GM12878 (cell line): Measurements from ENCODE around the gene KLHL34. TPM values are rescaled to one million over a fixed set of nuclear protein-coding genes. Genes with fewer than 3 reads are reported as not detected.

ENCODE experiments used
- ATAC-seq: fragments of 200-7000 bp; cut with Tn5 transposase; 3 replicates; pipeline ENCODE4 v1.9.1; 2020; ENCODE audit warnings: mild to moderate bottlenecking, moderate library complexity
- BruUV-seq: library from RNA; stranded (reverse); fragments of 400-500 nt; replicated peaks from 2 replicates; lab custom pipeline; 2021; lab: Mats Ljungman, UMichigan
- CTCF ChIA-PET: fragments of 300-600 bp; sonication (Branson Sonifier 250); formaldehyde crosslinking; extraction: SDS; loops from one replicate; lab custom pipeline; 2021; ENCODE audit warnings: inconsistent platforms; lab: Yijun Ruan, JAX
- POLR2A ChIA-PET: fragments of 350-600 bp; formaldehyde crosslinking; extraction: SDS; loops from one replicate; lab custom pipeline; 2021; ENCODE audit warnings: inconsistent platforms; lab: Charles Lee
- RAD21 ChIA-PET: fragments of 300-600 bp; sonication (Branson Sonifier 250); formaldehyde crosslinking; loops from one replicate; lab custom pipeline; 2023; ENCODE audit warnings: antibody characterized with exemption; ENCODE audit not compliant: unreplicated experiment; lab: Charles Lee
- SMC1A ChIA-PET: fragments of 300-600 bp; sonication (Branson Sonifier 250); formaldehyde crosslinking; loops from one replicate; lab custom pipeline; 2023; ENCODE audit not compliant: unreplicated experiment, uncharacterized antibody; lab: Charles Lee
- DNase-seq: peaks from one replicate; pipeline ENCODE4 v3.0.0-alpha.2; 2011; ENCODE audit warnings: low read depth, low spot score
- FAIRE-seq: peaks from 3 replicates; lab custom pipeline; 2011; peaks lifted over from hg19 to GRCh38; lab: Jason Lieb, UNC
- H2AFZ ChIP-seq: 2 replicates; pipeline ENCODE4 v1.6.0; 2011; ENCODE audit warnings: low read depth, low read length, control low read depth; ENCODE audit not compliant: control insufficient read depth
- H3K27ac ChIP-seq: 2 replicates; pipeline ENCODE4 v1.5.1; 2011; ENCODE audit warnings: control low read depth; ENCODE audit not compliant: control insufficient read depth, insufficient read depth
- H3K27me3 ChIP-seq, 2 experiments: replicated peaks in 1 of 2; 2 replicates each; pipeline versions ENCODE4 v1.6.0 to v1.6.1; 2011; ENCODE audit warnings: low read length in 1 of 2; ENCODE audit not compliant: control insufficient read depth in 2 of 2, insufficient read depth in 2 of 2
- H3K36me3 ChIP-seq, 2 experiments: 2 replicates each; pipeline ENCODE4 v1.5.1; 2011; ENCODE audit warnings: low read length in 1 of 2; ENCODE audit not compliant: control insufficient read depth in 2 of 2, insufficient read depth in 2 of 2
- H3K4me1 ChIP-seq: 2 replicates; pipeline ENCODE4 v1.6.1; 2011; ENCODE audit warnings: mild to moderate bottlenecking, low read length, moderate library complexity, mixed read lengths; ENCODE audit not compliant: control insufficient read depth, insufficient read depth
- H3K4me2 ChIP-seq: 2 replicates; pipeline ENCODE4 v1.6.0; 2011; ENCODE audit warnings: control low read depth; ENCODE audit not compliant: control insufficient read depth, insufficient read depth
- H3K4me3 ChIP-seq: fragments of 200-600 bp; sonication (generic); 2 replicates; pipeline ENCODE4 v1.5.1; 2016
- H3K79me2 ChIP-seq: 2 replicates; pipeline ENCODE4 v1.6.0; 2011; ENCODE audit warnings: low read length; ENCODE audit not compliant: control insufficient read depth, insufficient read depth
- H3K9ac ChIP-seq: 2 replicates; pipeline ENCODE4 v1.8.0; 2011; ENCODE audit warnings: low read length, control low read depth, mixed read lengths; ENCODE audit not compliant: control insufficient read depth, insufficient read depth
- H3K9me3 ChIP-seq: replicated peaks from 3 replicates; pipeline ENCODE4 v1.5.1; 2011; ENCODE audit warnings: mild to moderate bottlenecking, low read length; ENCODE audit not compliant: control insufficient read depth, insufficient read depth
- H4K20me1 ChIP-seq: 2 replicates; pipeline ENCODE4 v1.6.0; 2011; ENCODE audit not compliant: control insufficient read depth, insufficient read depth
- BCL11A ChIP-seq: IDR thresholded peaks from 2 replicates; pipeline ENCODE4 v1.6.1; 2011; ENCODE audit warnings: low read depth, low read length
- E2F8 ChIP-seq: fragments of 450-650 bp; IDR thresholded peaks from 2 replicates; pipeline ENCODE4 v1.6.1; 2018; ENCODE audit warnings: mild to moderate bottlenecking, low read depth, moderate library complexity; ENCODE audit not compliant: partially characterized antibody
- E4F1 ChIP-seq: fragments of 450-650 bp; IDR thresholded peaks from 2 replicates; pipeline ENCODE4 v1.6.1; 2018; ENCODE audit warnings: borderline replicate concordance, mild to moderate bottlenecking; ENCODE audit not compliant: partially characterized antibody
- GABPA ChIP-seq: IDR thresholded peaks from 2 replicates; pipeline ENCODE4 v1.6.1; 2014; ENCODE audit warnings: antibody characterized with exemption, low read depth, mild to moderate bottlenecking, inconsistent platforms
- HDGF ChIP-seq: fragments of 450-650 bp; IDR thresholded peaks from 2 replicates; pipeline ENCODE4 v1.6.1; 2016; ENCODE audit warnings: antibody characterized with exemption
- IRF4 ChIP-seq: IDR thresholded peaks from 2 replicates; pipeline ENCODE4 v1.6.1; 2011; ENCODE audit warnings: low read depth, low read length
- POLR2AphosphoS2 ChIP-seq: IDR thresholded peaks from 2 replicates; pipeline ENCODE4 v1.6.1; 2011; ENCODE audit warnings: low read depth, mild to moderate bottlenecking, low read length, improper control_type of control experiment, moderate library complexity
- RAD51 ChIP-seq: fragments of 450-650 bp; IDR thresholded peaks from 2 replicates; pipeline ENCODE4 v1.6.1; 2016; ENCODE audit warnings: moderate library complexity, mild to moderate bottlenecking, inconsistent platforms
- RB1 ChIP-seq: fragments of 450-650 bp; formaldehyde crosslinking; IDR thresholded peaks from 2 replicates; pipeline ENCODE4 v1.6.1; 2017; ENCODE audit warnings: mild to moderate bottlenecking, borderline replicate concordance
- SUPT20H ChIP-seq: IDR thresholded peaks from 2 replicates; pipeline ENCODE4 v1.6.1; 2011; ENCODE audit warnings: low read depth, mild to moderate bottlenecking, low read length, moderate library complexity, borderline replicate concordance; ENCODE audit not compliant: control insufficient read depth
- WGBS: methylation state at CpG from one replicate; pipeline ENCODE4 v1.1.6; 2016; ENCODE audit warnings: low lambda C conversion rate; ENCODE audit not compliant: insufficient replicate concordance, insufficient coverage; ENCODE audit errors: missing lambda C conversion rate; 5-methylcytosine and 5-hydroxymethylcytosine counted together
- in situ Hi-C: fragments of 300-500 bp; cut with MboI; formaldehyde crosslinking; loops from 9 replicates; pipeline ENCODE4 v1.14.3; 2018; ENCODE audit warnings: mixed read lengths
- intact Hi-C: fragments of 100-400 bp; cut with micrococcal nuclease; formaldehyde crosslinking; loops from one replicate; pipeline ENCODE4 v1.14.2; 2022; ENCODE audit not compliant: unreplicated experiment
- polyA plus RNA-seq, 11 experiments: library from polyadenylated mRNA; depleted of rRNA in 4 of 11; unstranded in 6 of 11; stranded (reverse) in 5 of 11; fragments of >200 nt; fragmentation: Nextera tagmentation in 4 of 11; fragmentation: Illumina TruSeq in 1 of 11; extraction: Ambion mirVana in 4 of 11; extraction: Trizol in 1 of 11; gene quantifications; 1 replicate in 1 of 11; 2 replicates in 10 of 11; pipeline versions ENCODE4 v1.2.1 to v1.2.3, GENCODE V29; 2011 to 2016; ENCODE audit warnings: inconsistent platforms in 2 of 11, missing spikeins in 2 of 11, low read depth in 1 of 11
- total RNA-seq, 4 experiments: library from RNA; depleted of rRNA in 3 of 4; stranded (reverse); fragments of >200 nt in 3 of 4; fragmentation: Illumina TruSeq in 1 of 4; extraction: Trizol in 1 of 4; gene quantifications; 2 replicates each; pipeline versions ENCODE4 v1.2.1 to v1.2.3, GENCODE V29; 2013 to 2021

The KLHL34 gene
- total and polyA plus RNA-seq, 10 of the 15 experiments (the other 5 are each of a cell fraction or from before 2014, with no cell fraction given), result not detected

- ChIA-PET CTCF (interaction anchor here (1.0 kb wide), 1 partner anchor 12 kb away, joined by 3 read pairs; no protein-coding TSS in a partner anchor), RAD21 (no interaction called here), POLR2A (no interaction called here), SMC1A (no interaction called here)
- no peak overlapping the region for H3K27ac ChIP-seq
- no peaks in the 10 kb centered on the region; the same call in 2 of the 3 replicates for H3K9me3 ChIP-seq
- 24% methylated on average over 6 of the region's 6 CpGs for WGBS
- H2AFZ ChIP-seq, result no peak overlapping the region
- no peaks in the 10 kb centered on the region for H4K20me1 ChIP-seq
- H3K36me3 ChIP-seq, result no peaks in the 10 kb centered on the region
- no peak overlapping the region for H3K9ac ChIP-seq
- DNase-seq (no peak), ATAC-seq (no peak), FAIRE-seq (no peak)
- in situ Hi-C loops (no loop called here), intact Hi-C loops (no loop called here)
- H3K4me1 ChIP-seq, result no peaks in the 10 kb centered on the region
- H3K79me2 ChIP-seq, result no peaks in the 10 kb centered on the region
- no TSS peak for BruUV-seq
- TF ChIP-seq GABPA (no peak), POLR2AphosphoS2 (no peak), E4F1 (no peak), RB1 (no peak), HDGF (no peak), SUPT20H (no peak), BCL11A (no peak), E2F8 (no peak), IRF4 (no peak), RAD51 (no peak)
- H3K27me3 ChIP-seq, result no peaks in the 10 kb centered on the region
- H3K4me2 ChIP-seq, result no peak overlapping the region
- no peak overlapping the region for H3K4me3 ChIP-seq
Observed at GRCh38 chrX:21661316-21661715, 3.2 kb upstream of the KLHL34 start.
